Mesothelial cell of epicardium (in vitro differentiated cells): ENCODE results near the gene DDN. TPM values are rescaled to one million over a fixed set of nuclear protein-coding genes. Genes with fewer than 3 reads are reported as not detected.

Experiments
- DNase-seq, 2 experiments: peaks; one replicate each; pipeline ENCODE4 v3.0.0; 2021; ENCODE audit warnings: low spot score in 2 of 2; ENCODE audit not compliant: unreplicated experiment in 2 of 2
- H3K27ac Mint-ChIP-seq: 2 replicates; pipeline ENCODE4 v1.8.0; 2021; ENCODE audit warnings: mixed read lengths
- H3K27me3 Mint-ChIP-seq: 2 replicates; pipeline ENCODE4 v1.8.0; 2021; ENCODE audit warnings: low read depth, mixed read lengths
- H3K36me3 Mint-ChIP-seq: 2 replicates; pipeline ENCODE4 v1.8.0; 2021; ENCODE audit warnings: mixed read lengths
- H3K4me1 Mint-ChIP-seq: 2 replicates; pipeline ENCODE4 v1.8.0; 2021; ENCODE audit warnings: mixed read lengths
- H3K4me3 Mint-ChIP-seq: 2 replicates; pipeline ENCODE4 v1.8.0; 2021; ENCODE audit warnings: mild to moderate bottlenecking, moderate library complexity, mixed read lengths
- H3K9me3 Mint-ChIP-seq: 2 replicates; pipeline ENCODE4 v1.8.0; 2021; ENCODE audit warnings: mixed read lengths
- CTCF ChIP-seq: fragments of 200-600 bp; sonication (generic); IDR thresholded peaks from one replicate; pipeline ENCODE4 v1.5.0; 2021; ENCODE audit warnings: antibody characterized with exemption; ENCODE audit not compliant: unreplicated experiment
- total RNA-seq: library from RNA; stranded (reverse); gene quantifications from 3 replicates; pipeline ENCODE4 v1.2.1, GENCODE V29; 2021

DDN gene
- total RNA-seq, 1 donor from 2014 or later: 0.36 TPM

DNA sequence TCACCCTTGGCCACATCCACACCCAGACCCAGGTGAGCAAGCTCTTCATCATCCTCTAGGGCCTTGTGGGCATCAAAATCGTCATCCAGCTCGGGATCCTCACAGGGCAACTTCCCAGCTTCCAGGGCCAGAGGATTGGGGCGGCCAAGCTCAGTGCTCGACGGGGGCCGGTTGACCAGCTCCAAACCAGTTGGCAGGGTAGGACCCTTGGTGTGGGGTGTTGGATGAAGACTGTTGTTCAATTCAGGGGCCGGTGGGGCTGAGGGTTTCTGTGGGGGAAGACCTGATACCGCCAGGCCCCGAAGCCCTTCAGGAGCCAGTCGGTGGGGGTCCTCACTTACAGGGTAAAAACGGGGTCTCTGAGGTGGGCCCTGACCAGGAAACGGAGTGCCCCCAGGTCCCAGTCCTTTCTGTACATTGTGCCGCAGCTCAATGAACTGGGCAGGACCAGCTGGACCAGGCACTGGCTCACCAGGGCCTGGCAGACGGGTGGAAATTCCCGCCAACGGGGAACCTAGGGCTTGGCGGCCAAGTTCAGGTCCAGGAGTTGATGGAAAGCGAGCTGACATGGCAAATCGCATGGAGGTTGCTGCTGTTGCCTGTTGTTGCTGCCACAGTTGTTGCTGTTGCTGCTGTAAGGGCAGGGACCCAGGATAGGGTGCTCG lies 39.2 kb upstream of the DDN start:
- Mint-ChIP-seq H3K4me1 (no peaks in the 10 kb centered on the region), H3K27me3 (no peaks in the 10 kb centered on the region), H3K36me3 (peaks cover 26% of the 10 kb centered on the region), H3K4me3 (no peak overlapping the region), H3K9me3 (no peaks in the 10 kb centered on the region), H3K27ac (no peak overlapping the region)
- DNase-seq: no peak
- no peak for TF ChIP-seq CTCF

DNA sequence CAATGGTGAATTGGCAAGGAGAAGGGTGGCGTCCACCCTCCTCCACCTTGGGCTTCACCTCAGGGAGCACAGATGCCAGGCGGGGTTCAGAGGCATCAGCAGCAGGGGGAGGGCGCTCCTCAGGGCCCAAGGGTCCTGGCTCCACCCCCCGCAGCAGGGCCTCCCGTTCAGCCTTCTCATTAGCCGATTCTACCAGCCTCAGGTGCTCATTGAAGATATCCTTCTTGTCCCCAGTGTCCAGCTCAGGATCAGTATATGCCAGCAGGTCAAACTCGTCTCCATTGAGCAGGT lies 38.7 kb upstream of the DDN start:
- no peaks in the 10 kb centered on the region for H3K9me3 Mint-ChIP-seq
- no peak for TF ChIP-seq CTCF
- no peaks in the 10 kb centered on the region for H3K27me3 Mint-ChIP-seq
- peaks cover 22% of the 10 kb centered on the region for H3K36me3 Mint-ChIP-seq
- no peaks in the 10 kb centered on the region for H3K4me1 Mint-ChIP-seq
- DNase-seq: no peak
- H3K4me3 Mint-ChIP-seq: no peak overlapping the region
- no peak overlapping the region for H3K27ac Mint-ChIP-seq

DNA sequence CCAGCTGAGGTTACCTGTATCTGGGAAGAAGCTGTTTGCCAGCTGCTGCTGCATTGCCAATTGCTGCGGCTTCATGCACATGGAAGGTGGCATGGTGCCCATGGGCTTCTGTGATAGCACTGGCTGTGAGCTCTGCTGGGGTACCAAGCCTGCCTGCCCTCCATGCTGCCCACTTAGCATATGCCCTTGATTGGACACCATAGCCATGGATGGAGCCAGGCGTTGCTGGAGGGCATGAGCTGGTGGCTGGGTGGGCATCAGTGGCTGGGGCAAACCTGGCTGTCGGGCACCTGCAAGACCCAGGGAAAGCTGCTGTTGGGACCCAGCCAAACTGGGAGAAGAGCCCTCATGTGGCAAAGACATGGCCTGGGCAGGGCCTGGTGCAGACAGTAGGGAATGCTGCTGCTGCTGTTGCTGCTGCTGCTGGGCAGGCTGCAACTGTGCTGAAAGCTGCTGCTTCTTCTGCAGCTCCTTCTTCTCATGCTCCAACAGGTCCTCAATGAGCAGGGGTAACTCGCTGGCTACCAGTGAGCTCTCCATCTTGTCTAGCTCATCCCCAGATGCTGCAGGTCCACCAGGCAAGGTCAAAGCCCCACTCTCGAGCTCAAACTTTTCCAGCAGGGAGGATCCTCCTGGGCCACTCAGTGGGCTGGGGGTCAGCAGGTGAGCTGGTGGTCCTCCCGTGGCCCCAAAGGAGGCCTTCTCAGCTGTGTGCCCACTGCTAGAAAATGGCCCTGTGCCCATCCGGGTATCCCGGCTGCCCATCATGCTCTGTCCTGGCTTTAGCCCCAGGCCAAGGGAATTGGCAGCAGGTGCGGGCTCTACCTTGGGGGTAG lies 38.2 kb upstream of the DDN start:
- Mint-ChIP-seq H3K27ac (no peak overlapping the region), H3K4me3 (no peak overlapping the region), H3K9me3 (no peaks in the 10 kb centered on the region), H3K27me3 (no peaks in the 10 kb centered on the region), H3K36me3 (peaks cover 20% of the 10 kb centered on the region), H3K4me1 (no peaks in the 10 kb centered on the region)
- no peak for DNase-seq
- TF ChIP-seq CTCF: no peak

- no peaks in the 10 kb centered on the region for H3K4me1 Mint-ChIP-seq
- DNase-seq: no peak
- H3K27me3 Mint-ChIP-seq: no peaks in the 10 kb centered on the region
- no peaks in the 10 kb centered on the region for H3K9me3 Mint-ChIP-seq
- no peak for TF ChIP-seq CTCF
- H3K27ac Mint-ChIP-seq: no peak overlapping the region
- H3K4me3 Mint-ChIP-seq: no peak overlapping the region
- H3K36me3 Mint-ChIP-seq: peaks cover 23% of the 10 kb centered on the region
These were observed 36.9 kb upstream of the DDN start for GRCh38 chr12:49036029-49036428.

DNA sequence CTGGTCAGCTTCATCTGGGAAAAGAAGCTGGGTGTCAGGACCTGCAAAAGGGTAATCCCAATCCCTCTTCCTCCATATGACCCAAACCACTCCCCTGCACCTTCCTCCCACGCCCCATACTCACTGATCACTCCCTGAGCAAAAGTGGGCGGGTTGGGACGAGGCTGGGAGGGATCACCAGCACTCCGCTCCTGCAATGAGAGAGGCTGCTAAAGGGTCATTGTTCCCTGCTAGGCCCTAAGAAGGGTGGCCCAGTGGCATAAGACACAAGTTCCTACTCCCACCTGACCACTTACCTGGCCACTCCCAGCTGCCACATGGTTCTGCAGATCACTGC lies 35.1 kb upstream of the DDN start:
- no peaks in the 10 kb centered on the region for H3K27me3 Mint-ChIP-seq
- peaks cover 25% of the 10 kb centered on the region for H3K36me3 Mint-ChIP-seq

More for the DNA sequence above, 35.1 kb upstream of the DDN start:
- DNase-seq: no peak
- Mint-ChIP-seq H3K4me3 (no peak overlapping the region), H3K27ac (no peak overlapping the region), H3K4me1 (no peaks in the 10 kb centered on the region), H3K9me3 (no peaks in the 10 kb centered on the region)
- no peak for TF ChIP-seq CTCF
